Measurements from ENCODE around the gene RASGRF1. TPM values are rescaled to one million over a fixed set of nuclear protein-coding genes. Genes with fewer than 3 reads are reported as not detected.

RASGRF1 gene
- total and polyA plus RNA-seq, 9 donors, result 0.23 to 9.5 (median 1.0) TPM; not detected in 1

DNA sequence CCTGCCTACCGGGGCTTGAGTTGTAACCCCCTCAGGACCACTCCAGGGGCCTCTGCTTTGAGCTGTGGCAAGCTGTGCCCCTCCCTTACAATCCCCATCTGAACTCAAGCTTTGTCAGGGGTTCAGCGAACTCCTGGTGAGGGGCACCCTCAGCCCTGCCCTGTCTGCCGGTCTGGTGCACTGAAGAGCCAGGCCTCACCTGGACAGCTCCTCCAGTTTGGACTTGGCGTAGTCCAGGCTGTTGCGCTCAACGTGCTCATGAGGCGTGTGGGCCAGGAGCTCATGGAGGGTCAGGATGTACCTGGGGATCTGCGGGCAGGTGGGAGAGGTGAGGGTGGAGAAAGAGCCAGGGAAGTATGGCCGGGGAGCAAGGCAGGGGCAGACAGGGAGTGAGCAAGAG is 59.4 kb downstream of the RASGRF1 start:
- Histone ChIP-seq H3K36me3 (no peaks in the 10 kb centered on the region), H3K9me3 (no peaks in the 10 kb centered on the region), H3K27me3 (no peaks in the 10 kb centered on the region), H3K4me1 (ENCODE audit: insufficient read depth) (no peaks in the 10 kb centered on the region), H3K27ac (no peak overlapping the region), H3K4me3 (no peak overlapping the region)
- WGBS, 3 donors, result 84 to 94% (median 90%) methylated on average over 9 of the region's 9 CpGs
- TF ChIP-seq EP300 (IDR thresholded peaks at IDR 0.05), result no peak
- TF ChIP-seq, protein P1, sequence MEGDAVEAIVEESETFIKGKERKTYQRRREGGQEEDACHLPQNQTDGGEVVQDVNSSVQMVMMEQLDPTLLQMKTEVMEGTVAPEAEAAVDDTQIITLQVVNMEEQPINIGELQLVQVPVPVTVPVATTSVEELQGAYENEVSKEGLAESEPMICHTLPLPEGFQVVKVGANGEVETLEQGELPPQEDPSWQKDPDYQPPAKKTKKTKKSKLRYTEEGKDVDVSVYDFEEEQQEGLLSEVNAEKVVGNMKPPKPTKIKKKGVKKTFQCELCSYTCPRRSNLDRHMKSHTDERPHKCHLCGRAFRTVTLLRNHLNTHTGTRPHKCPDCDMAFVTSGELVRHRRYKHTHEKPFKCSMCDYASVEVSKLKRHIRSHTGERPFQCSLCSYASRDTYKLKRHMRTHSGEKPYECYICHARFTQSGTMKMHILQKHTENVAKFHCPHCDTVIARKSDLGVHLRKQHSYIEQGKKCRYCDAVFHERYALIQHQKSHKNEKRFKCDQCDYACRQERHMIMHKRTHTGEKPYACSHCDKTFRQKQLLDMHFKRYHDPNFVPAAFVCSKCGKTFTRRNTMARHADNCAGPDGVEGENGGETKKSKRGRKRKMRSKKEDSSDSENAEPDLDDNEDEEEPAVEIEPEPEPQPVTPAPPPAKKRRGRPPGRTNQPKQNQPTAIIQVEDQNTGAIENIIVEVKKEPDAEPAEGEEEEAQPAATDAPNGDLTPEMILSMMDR (IDR thresholded peaks at IDR 0.05), result no peak
- no peak for TF ChIP-seq POLR2A (IDR thresholded peaks at IDR 0.05)
- no peak for DNase-seq
- intact Hi-C loops (cut with DNase I), result loop anchor here in 2 of 4 donors (10.0 kb wide), 2 partner anchors 154 to 164 kb away; no protein-coding TSS in a partner anchor

DNA sequence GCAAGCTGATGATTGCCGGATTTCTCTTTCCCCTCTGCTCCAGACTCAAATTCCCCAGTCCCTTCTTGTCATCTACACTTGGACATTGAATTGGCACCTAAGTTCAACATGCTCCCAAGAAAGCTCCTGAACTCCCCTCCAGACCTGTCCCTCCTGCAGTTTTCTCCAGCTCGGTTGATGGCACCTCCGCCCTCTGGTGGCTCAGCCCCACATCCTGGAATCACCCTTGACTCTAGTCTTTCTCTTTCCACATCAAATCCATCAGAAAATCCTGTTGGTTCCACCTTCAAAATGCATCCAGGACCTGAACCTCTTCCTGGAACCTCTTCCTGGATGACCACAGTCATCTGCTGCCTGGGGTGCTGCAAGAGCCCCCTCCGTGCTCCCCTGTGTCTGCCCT is 60.1 kb downstream of the RASGRF1 start:
- intact Hi-C loops (cut with DNase I), result loop anchor here in 2 of 4 donors (10.0 kb wide), 2 partner anchors 154 to 164 kb away; no protein-coding TSS in a partner anchor

DNA sequence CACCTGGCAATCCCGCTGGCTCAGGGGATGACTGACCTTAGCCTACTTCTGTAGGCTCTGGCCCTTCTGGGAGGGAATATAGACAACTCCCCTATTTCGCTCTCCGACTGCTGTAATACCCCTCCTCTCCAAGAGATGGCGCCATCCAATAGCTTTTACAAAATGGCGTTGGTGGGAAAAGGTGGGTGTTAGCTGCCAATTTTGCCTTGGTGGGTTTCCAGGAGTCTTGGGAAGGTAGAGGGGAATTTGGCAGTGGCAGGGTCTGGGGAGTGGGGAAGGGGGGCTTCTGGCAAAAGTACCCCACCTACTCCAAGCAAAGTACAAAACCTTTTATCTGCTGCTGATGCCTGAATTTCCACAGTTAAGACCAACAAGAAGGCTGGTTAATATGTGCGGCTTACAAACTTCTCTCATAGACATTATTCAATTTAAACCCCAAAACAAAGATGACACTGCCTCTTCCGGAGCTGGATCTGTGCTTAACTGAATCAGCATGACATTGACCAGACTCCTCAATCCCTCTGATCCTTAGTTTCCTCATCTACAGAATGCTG is 62.1 kb downstream of the RASGRF1 start:
- Histone ChIP-seq H3K4me3 (no peak overlapping the region), H3K27me3 (no peaks in the 10 kb centered on the region), H3K4me1 (ENCODE audit: insufficient read depth) (no peaks in the 10 kb centered on the region), H3K27ac (no peak overlapping the region), H3K9me3 (no peaks in the 10 kb centered on the region), H3K36me3 (no peaks in the 10 kb centered on the region)
- TF ChIP-seq POLR2A (IDR thresholded peaks at IDR 0.05) (no peak), EP300 (IDR thresholded peaks at IDR 0.05) (no peak)
- TF ChIP-seq, protein P1 (IDR thresholded peaks at IDR 0.05), result peak in 1 of 3 donors; percentile 22
- DNase-seq, result peak in 1 of 5 donors; percentile 53
- intact Hi-C loops (cut with DNase I), result loop anchor here in 1 of 4 donors (2.0 kb wide), 1 partner anchor 156 kb away; no protein-coding TSS in a partner anchor
- WGBS, 3 donors, result 16 to 22% (median 21%) methylated on average over 7 of the region's 7 CpGs

More for the DNA sequence above, 60.1 kb downstream of the RASGRF1 start:
- no peaks in the 10 kb centered on the region for H3K27me3 ChIP-seq
- TF ChIP-seq, protein P1 (IDR thresholded peaks at IDR 0.05), result no peak
- no peak for TF ChIP-seq EP300 (IDR thresholded peaks at IDR 0.05)
- no peak for TF ChIP-seq POLR2A (IDR thresholded peaks at IDR 0.05)
- no peak for DNase-seq
- no peak overlapping the region for H3K4me3 ChIP-seq
- H3K36me3 ChIP-seq, result no peaks in the 10 kb centered on the region
- H3K9me3 ChIP-seq, result no peaks in the 10 kb centered on the region
- WGBS, 3 donors, result 90 to 93% (median 91%) methylated on average over 4 of the region's 4 CpGs
- no peak overlapping the region for H3K27ac ChIP-seq
- no peaks in the 10 kb centered on the region for H3K4me1 ChIP-seq (ENCODE audit: insufficient read depth)

DNA sequence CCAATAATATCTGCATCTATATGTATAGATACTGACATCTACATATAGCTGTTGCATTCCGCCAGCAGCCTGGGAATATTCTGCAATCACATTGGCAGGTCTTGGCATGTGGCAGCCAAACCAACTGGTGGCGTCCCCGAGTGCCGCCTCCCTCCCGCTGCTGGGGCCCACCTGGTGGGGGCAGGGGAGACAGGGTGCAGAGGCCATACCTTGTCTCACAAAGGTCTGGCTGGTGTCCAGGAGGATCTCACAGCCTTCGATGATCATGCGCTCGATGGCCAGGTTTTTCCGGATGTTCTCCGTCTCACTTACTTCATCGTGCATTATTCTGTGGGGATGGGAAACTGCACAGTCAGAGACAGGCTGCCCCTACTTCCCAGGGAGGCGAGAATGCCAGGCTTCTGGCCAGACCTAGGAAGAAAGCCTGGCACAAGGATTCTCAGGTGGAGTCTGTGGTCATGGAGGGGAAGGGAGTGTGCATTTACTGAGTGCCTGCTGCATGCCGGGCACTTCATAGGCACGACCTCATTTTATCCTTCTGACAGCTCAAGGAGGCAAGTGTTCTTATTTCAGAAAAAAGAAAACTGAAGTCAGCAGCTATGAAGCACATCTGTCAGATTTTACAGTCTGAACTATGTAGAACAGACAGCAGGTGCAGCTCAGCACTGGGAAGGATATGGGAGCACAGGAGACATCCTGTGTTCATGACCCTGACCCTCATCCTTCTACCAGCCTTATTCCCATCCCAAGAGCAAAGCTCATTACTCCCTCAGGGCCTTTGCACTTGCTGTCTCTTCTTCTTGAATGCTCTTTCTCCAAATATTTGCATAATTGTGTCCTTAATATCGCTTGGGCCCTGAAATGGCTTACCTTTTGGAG is 62.8 kb downstream of the RASGRF1 start:
- DNase-seq, result no peak
- TF ChIP-seq, protein P1 (IDR thresholded peaks at IDR 0.05), result no peak
- no peak for TF ChIP-seq EP300 (IDR thresholded peaks at IDR 0.05)
- no peak for TF ChIP-seq POLR2A (IDR thresholded peaks at IDR 0.05)
- no peaks in the 10 kb centered on the region for H3K36me3 ChIP-seq
- H3K27me3 ChIP-seq, result no peaks in the 10 kb centered on the region
- no peak overlapping the region for H3K27ac ChIP-seq
- no peak overlapping the region for H3K4me3 ChIP-seq
- no peaks in the 10 kb centered on the region for H3K9me3 ChIP-seq
- intact Hi-C loops (cut with DNase I), result loop anchor here in 1 of 4 donors (2.0 kb wide), 1 partner anchor 157 kb away; no protein-coding TSS in a partner anchor
- no peaks in the 10 kb centered on the region for H3K4me1 ChIP-seq (ENCODE audit: insufficient read depth)
- 66 to 75% (median 69%) methylated on average over 15 of the region's 15 CpGs for WGBS, 3 donors

Data from ovary (tissue), 9 donors.